ENCODE measurements around the gene SNX9.

GRCh38 chr6:157937916-157938315 is 114.9 kb downstream of the SNX9 start:
- TF ChIP-seq CTCF (IDR thresholded peaks at IDR 0.05; ENCODE audit: low read length) = no peak
- no peak for TF ChIP-seq EZH2 (IDR thresholded peaks at IDR 0.05; ENCODE audit: borderline replicate concordance, low read length)
